IMR-90 (cell line): ENCODE results near the gene MXRA5. TPM values are rescaled to one million over a fixed set of nuclear protein-coding genes. Genes with fewer than 3 reads are reported as not detected.

ENCODE experiments used
- ATAC-seq: fragments of 200-7000 bp; cut with Tn5 transposase; 2 replicates; pipeline ENCODE4 v1.9.1; 2020; ENCODE audit warnings: low read depth, mild to moderate bottlenecking, moderate library complexity
- BruUV-seq: library from RNA; stranded (reverse); fragments of 400-500 nt; replicated peaks from 2 replicates; lab custom pipeline; 2021; lab: Mats Ljungman, UMichigan
- CTCF ChIA-PET: fragments of 300-600 bp; formaldehyde crosslinking; extraction: SDS; loops from one replicate; lab custom pipeline; 2021; ENCODE audit warnings: antibody characterized with exemption; lab: Yijun Ruan, JAX
- POLR2A ChIA-PET: fragments of 300-600 bp; sonication (Branson Sonifier 250); formaldehyde crosslinking; loops from one replicate; lab custom pipeline; 2022; ENCODE audit warnings: antibody characterized with exemption; ENCODE audit not compliant: unreplicated experiment; lab: Charles Lee
- DNase-seq: peaks from one replicate; pipeline ENCODE4 v3.0.0; 2013
- H2AFZ ChIP-seq: replicated peaks from 2 replicates; pipeline ENCODE3; 2013; ENCODE audit warnings: low read length, mild to moderate bottlenecking; ENCODE audit not compliant: poor library complexity
- H2AK5ac ChIP-seq: 2 replicates; pipeline ENCODE4 v1.6.1; 2013; ENCODE audit warnings: low read depth, low read length, inconsistent platforms
- H2AK9ac ChIP-seq: replicated peaks from 2 replicates; pipeline ENCODE3; 2013; ENCODE audit warnings: mild to moderate bottlenecking, low read depth, low read length, moderate library complexity; ENCODE audit not compliant: poor library complexity
- H2BK120ac ChIP-seq: 2 replicates; pipeline ENCODE4 v1.6.1; 2013; ENCODE audit warnings: low read depth, low read length, inconsistent platforms
- H2BK15ac ChIP-seq: 3 replicates; pipeline ENCODE4 v1.6.1; 2013; ENCODE audit warnings: low read depth, low read length, inconsistent platforms
- H2BK20ac ChIP-seq: 2 replicates; pipeline ENCODE4 v1.6.1; 2013; ENCODE audit warnings: low read depth, mild to moderate bottlenecking, inconsistent platforms, low read length, moderate library complexity
- H2BK5ac ChIP-seq: 2 replicates; pipeline ENCODE4 v1.6.1; 2013; ENCODE audit warnings: mild to moderate bottlenecking, low read depth, low read length, inconsistent platforms; ENCODE audit not compliant: poor library complexity, severe bottlenecking
- H3K14ac ChIP-seq: replicated peaks from 2 replicates; pipeline ENCODE4 v1.6.1; 2013; ENCODE audit warnings: low read depth, low read length, inconsistent platforms
- H3K18ac ChIP-seq: 2 replicates; pipeline ENCODE4 v1.6.1; 2013; ENCODE audit warnings: low read depth, low read length, control low read depth
- H3K23ac ChIP-seq: 2 replicates; pipeline ENCODE4 v1.6.1; 2013; ENCODE audit warnings: low read depth, low read length, inconsistent platforms
- H3K27ac ChIP-seq: 2 replicates; pipeline ENCODE4 v1.5.1; 2013; ENCODE audit warnings: mild to moderate bottlenecking, control low read depth, low read length; ENCODE audit not compliant: insufficient read depth
- H3K27me3 ChIP-seq: 2 replicates; pipeline ENCODE4 v1.6.1; 2013; ENCODE audit warnings: low read length; ENCODE audit not compliant: control insufficient read depth, insufficient read depth
- H3K36me3 ChIP-seq: 2 replicates; pipeline ENCODE4 v1.6.1; 2013; ENCODE audit warnings: low read length, mixed read lengths; ENCODE audit not compliant: control insufficient read depth, insufficient read depth
- H3K4ac ChIP-seq: 2 replicates; pipeline ENCODE4 v1.6.1; 2013; ENCODE audit warnings: low read depth, low read length, inconsistent platforms
- H3K4me1 ChIP-seq: 2 replicates; pipeline ENCODE4 v1.6.1; 2013; ENCODE audit warnings: low read length, mixed read lengths; ENCODE audit not compliant: control insufficient read depth, insufficient read depth
- H3K4me2 ChIP-seq: 2 replicates; pipeline ENCODE4 v1.6.1; 2013; ENCODE audit warnings: low read depth, mild to moderate bottlenecking, control low read depth, low read length, moderate library complexity
- H3K4me3 ChIP-seq: 2 replicates; pipeline ENCODE4 v1.5.1; 2013; ENCODE audit warnings: low read depth, mild to moderate bottlenecking, control low read depth, low read length, moderate library complexity; ENCODE audit not compliant: insufficient read depth
- H3K56ac ChIP-seq: 2 replicates; pipeline ENCODE4 v1.6.1; 2013; ENCODE audit warnings: low read length, inconsistent platforms; ENCODE audit not compliant: insufficient read depth; ENCODE audit errors: extremely low read depth
- H3K79me1 ChIP-seq, 2 experiments: 2 replicates each; pipeline ENCODE4 v1.6.1; 2013; ENCODE audit warnings: low read length in 2 of 2, inconsistent platforms in 1 of 2, low read depth in 1 of 2
- H3K9ac ChIP-seq: 2 replicates; pipeline ENCODE4 v1.6.1; 2013; ENCODE audit warnings: low read depth, low read length, control low read depth
- H3K9me1 ChIP-seq: 2 replicates; pipeline ENCODE4 v1.6.1; 2013; ENCODE audit warnings: low read length, inconsistent platforms; ENCODE audit not compliant: insufficient read depth
- H3K9me3 ChIP-seq: 2 replicates; pipeline ENCODE4 v1.6.1; 2013; ENCODE audit warnings: low read length; ENCODE audit not compliant: control insufficient read depth, insufficient read depth
- H4K20me1 ChIP-seq: 2 replicates; pipeline ENCODE4 v1.6.1; 2013; ENCODE audit warnings: low read length, inconsistent platforms; ENCODE audit not compliant: insufficient read depth
- H4K5ac ChIP-seq: 2 replicates; pipeline ENCODE4 v1.6.1; 2013; ENCODE audit warnings: mild to moderate bottlenecking, low read depth, low read length, control low read depth
- H4K8ac ChIP-seq, 2 experiments: 2 replicates each; pipeline ENCODE4 v1.6.1; 2013; ENCODE audit warnings: low read depth in 2 of 2, low read length in 2 of 2, control low read depth in 1 of 2, inconsistent platforms in 1 of 2
- H4K91ac ChIP-seq: 2 replicates; pipeline ENCODE4 v1.6.1; 2013; ENCODE audit warnings: low read depth, low read length, inconsistent platforms; ENCODE audit not compliant: insufficient read depth
- CEBPB ChIP-seq: IDR thresholded peaks from 2 replicates; pipeline ENCODE4 v1.6.1; 2012; ENCODE audit warnings: low read depth, low read length, improper control_type of control experiment
- FOS ChIP-seq: fragments of 150-350 bp; IDR thresholded peaks from 2 replicates; pipeline ENCODE4 v1.6.1; 2016; ENCODE audit warnings: low read depth, low read length
- MAZ ChIP-seq: IDR thresholded peaks from 2 replicates; pipeline ENCODE4 v1.6.1; 2012; ENCODE audit warnings: low read depth, mild to moderate bottlenecking, low read length, improper control_type of control experiment, moderate library complexity, borderline replicate concordance
- RCOR1 ChIP-seq: IDR thresholded peaks from 2 replicates; pipeline ENCODE4 v1.6.1; 2012; ENCODE audit warnings: mild to moderate bottlenecking, low read length, improper control_type of control experiment; ENCODE audit not compliant: insufficient replicate concordance
- SMC3 ChIP-seq: fragments of 150-350 bp; IDR thresholded peaks from 2 replicates; pipeline ENCODE4 v1.6.1; 2016; ENCODE audit warnings: low read depth, mild to moderate bottlenecking, antibody characterized with exemption, low read length, moderate library complexity
- WGBS, 2 experiments: methylation state at CpG; one replicate each; pipeline versions ENCODE4 v1.1.5 to v1.1.7; 2013; ENCODE audit warnings: missing lambda C conversion rate in 2 of 2; ENCODE audit not compliant: insufficient read length in 1 of 2; ENCODE audit errors: extremely low coverage in 2 of 2; 5-methylcytosine and 5-hydroxymethylcytosine counted together
- dilution Hi-C: fragments of 300-500 bp; cut with HindIII; formaldehyde crosslinking; loops from one replicate; pipeline ENCODE4 v1.14.3; 2018; ENCODE audit warnings: low sequenced_read_pairs; ENCODE audit not compliant: unreplicated experiment
- in situ Hi-C: fragments of 300-500 bp; cut with MboI; formaldehyde crosslinking; loops from 3 replicates; pipeline ENCODE4 v1.14.3; 2019; ENCODE audit warnings: low sequenced_read_pairs, inconsistent platforms, mixed read lengths
- intact Hi-C: fragments of 100-400 bp; cut with micrococcal nuclease; formaldehyde crosslinking; loops from 2 replicates; pipeline ENCODE4 v1.10.0; 2022
- polyA plus RNA-seq, 3 experiments: library from polyadenylated mRNA; depleted of rRNA; stranded (reverse); fragments of >200 nt; gene quantifications; 2 replicates each; pipeline ENCODE4 v1.2.3, GENCODE V29; 2012; ENCODE audit warnings: low replicate concordance in 1 of 3
- total RNA-seq: library from RNA; depleted of rRNA; stranded (reverse); fragments of >200 nt; gene quantifications from 2 replicates; pipeline ENCODE4 v1.2.3, GENCODE V29; 2012

Gene MXRA5
- total and polyA plus RNA-seq, 2 of the 4 experiments (the other 2 are of a cell fraction), result 1.1 to 1.2 TPM

GRCh38 chrX:3384327-3384726 lies 37.9 kb upstream of the MXRA5 start:
- no peaks in the 10 kb centered on the region for H3K36me3 ChIP-seq
- H2AK9ac ChIP-seq, result no peak overlapping the region
- no peaks in the 10 kb centered on the region; the same call in 1 of the 2 replicates for H3K9me3 ChIP-seq
- no peaks in the 10 kb centered on the region for H3K27me3 ChIP-seq
- intact Hi-C loops, result no loop called here
- no peak overlapping the region for H2BK20ac ChIP-seq
- no peak overlapping the region for H2BK120ac ChIP-seq
- dilution Hi-C loops, result no loop called here
- in situ Hi-C loops, result no loop called here
- ATAC-seq (no peak; the same call in 1 of the 2 replicates), DNase-seq (no peak)
- no peak overlapping the region for H4K5ac ChIP-seq
- H2AK5ac ChIP-seq, result no peak overlapping the region
- no peak for TF ChIP-seq FOS
- TF ChIP-seq CEBPB, result no peak
- TF ChIP-seq MAZ, result no peak
- no peak for TF ChIP-seq SMC3
- no peak for TF ChIP-seq RCOR1
- H3K14ac ChIP-seq, result no peak overlapping the region
- CTCF ChIA-PET, result no interaction called here
- no peak overlapping the region for H3K18ac ChIP-seq
- no peaks in the 10 kb centered on the region for H3K4me1 ChIP-seq
- H3K9me1 ChIP-seq, result no peaks in the 10 kb centered on the region
- H3K23ac ChIP-seq, result no peak overlapping the region
- no peak overlapping the region for H3K4me2 ChIP-seq
- H3K27ac ChIP-seq, result no peak overlapping the region
- H2BK15ac ChIP-seq, result no peak overlapping the region
- H4K8ac ChIP-seq, result no peak overlapping the region
- no peak overlapping the region for H3K4me3 ChIP-seq
- 35% methylated on average over 2 of the region's 3 CpGs; no CpG with 5 or more reads in 1 of the 2 experiments for WGBS, 2 experiments
- BruUV-seq, result no TSS peak
- no peaks in the 10 kb centered on the region for H4K20me1 ChIP-seq
- POLR2A ChIA-PET, result no interaction called here
- no peak overlapping the region for H3K56ac ChIP-seq
- H2AFZ ChIP-seq, result no peak overlapping the region
- H4K91ac ChIP-seq, result no peak overlapping the region
- H2BK5ac ChIP-seq, result no peak overlapping the region
- H3K4ac ChIP-seq, result no peak overlapping the region
- H3K79me1 ChIP-seq, result no peaks in the 10 kb centered on the region
- H3K9ac ChIP-seq, result no peak overlapping the region
